B cell (primary cell): ENCODE data around the gene SMG9. TPM values are rescaled to one million over a fixed set of nuclear protein-coding genes. Genes with fewer than 3 reads are reported as not detected.

Experiments
- ATAC-seq: fragments of 200-7000 bp; cut with Tn5 transposase; one replicate; pipeline ENCODE4 v1.10.0; 2021; ENCODE audit warnings: low read depth, mild to moderate bottlenecking, moderate number of reproducible peaks, moderate library complexity
- CTCF ChIA-PET: fragments of 350-600 bp; sonication (Branson Sonifier 250); formaldehyde crosslinking; loops from one replicate; lab custom pipeline; 2021; ENCODE audit warnings: antibody characterized with exemption, inconsistent platforms; lab: Charles Lee
- POLR2A ChIA-PET: fragments of 350-600 bp; sonication (Branson Sonifier 250); formaldehyde crosslinking; loops from one replicate; lab custom pipeline; 2021; ENCODE audit warnings: antibody characterized with exemption; lab: Charles Lee
- DNase-seq: peaks from one replicate; pipeline ENCODE4 v3.0.0; 2013
- H2AFZ ChIP-seq: 2 replicates; pipeline ENCODE4 v1.6.1; 2012; ENCODE audit warnings: mild to moderate bottlenecking, low read depth, low read length; ENCODE audit not compliant: insufficient read depth, poor library complexity, severe bottlenecking
- H3K27ac ChIP-seq, 2 donors: 1 replicate in 1 of 2; 2 replicates in 1 of 2; pipeline ENCODE4 v1.5.1; 2012 to 2013; ENCODE audit warnings: low read length in 2 of 2, mild to moderate bottlenecking in 2 of 2, moderate library complexity in 1 of 2
- H3K27me3 ChIP-seq, 4 experiments: fragments of 200-600 bp in 1 of 4; sonication (generic) in 1 of 4; replicated peaks in 1 of 4; 1 replicate in 2 of 4; 2 replicates in 2 of 4; pipeline versions ENCODE4 v1.6.1 to v1.7.0; 2013 to 2016; ENCODE audit warnings: low read length in 3 of 4, mild to moderate bottlenecking in 2 of 4, mixed read lengths in 1 of 4, moderate library complexity in 1 of 4; ENCODE audit not compliant: insufficient read depth in 4 of 4, control insufficient read depth in 3 of 4; ENCODE audit errors: control extremely low read depth in 1 of 4
- H3K36me3 ChIP-seq, 2 experiments: replicated peaks in 1 of 2; 1 replicate in 1 of 2; 2 replicates in 1 of 2; pipeline versions ENCODE4 v1.6.1 to v1.7.1; 2013; ENCODE audit warnings: low read length in 1 of 2; ENCODE audit not compliant: insufficient read depth in 2 of 2, control insufficient read depth in 1 of 2; ENCODE audit errors: control extremely low read depth in 1 of 2, extremely low read depth in 1 of 2
- H3K4me1 ChIP-seq, 2 donors: fragments of 200-600 bp in 1 of 2; sonication (generic) in 1 of 2; 1 replicate in 1 of 2; 2 replicates in 1 of 2; pipeline versions ENCODE4 v1.5.1 to v1.6.1; 2013 to 2017; ENCODE audit warnings: low read length in 2 of 2; ENCODE audit not compliant: control insufficient read depth in 2 of 2, insufficient read depth in 2 of 2
- H3K4me2 ChIP-seq: replicated peaks from 2 replicates; pipeline ENCODE3; 2012; ENCODE audit warnings: mild to moderate bottlenecking, low read depth, low read length; ENCODE audit not compliant: poor library complexity, severe bottlenecking
- H3K4me3 ChIP-seq, 5 experiments: fragments of 200-600 bp in 1 of 5; sonication (generic) in 1 of 5; 1 replicate in 3 of 5; 2 replicates in 2 of 5; pipeline versions ENCODE4 v1.5.1 to v1.7.0; 2011 to 2016; ENCODE audit warnings: low read length in 4 of 5, mild to moderate bottlenecking in 4 of 5, low read depth in 2 of 5, control low read depth in 1 of 5, moderate library complexity in 1 of 5; ENCODE audit not compliant: insufficient read depth in 1 of 5; ENCODE audit errors: control extremely low read depth in 1 of 5, extremely low read depth in 1 of 5
- H3K79me2 ChIP-seq: fragments of 200-600 bp; sonication (generic); one replicate; pipeline ENCODE4 v1.6.0; 2016; ENCODE audit warnings: low read length; ENCODE audit not compliant: control insufficient read depth, insufficient read depth
- H3K9ac ChIP-seq: fragments of 200-600 bp; sonication (generic); 2 replicates; pipeline ENCODE4 v1.6.1; 2017; ENCODE audit warnings: mild to moderate bottlenecking, low read length, moderate library complexity
- H3K9me3 ChIP-seq, 3 donors: one replicate each; pipeline versions ENCODE4 v1.6.1 to v1.7.1; 2013; ENCODE audit warnings: low read length in 2 of 3; ENCODE audit not compliant: control insufficient read depth in 2 of 3, insufficient read depth in 1 of 3; ENCODE audit errors: control extremely low read depth in 1 of 3
- H4K20me1 ChIP-seq: 2 replicates; pipeline ENCODE4 v1.6.0; 2012; ENCODE audit warnings: mild to moderate bottlenecking, low read length; ENCODE audit not compliant: insufficient read depth, control insufficient read depth, poor library complexity, severe bottlenecking
- H3K27ac Mint-ChIP-seq: one replicate; pipeline ENCODE4 v1.8.0; 2021; ENCODE audit warnings: mixed read lengths
- H3K27me3 Mint-ChIP-seq: one replicate; pipeline ENCODE4 v1.8.0; 2021; ENCODE audit warnings: mixed read lengths
- H3K4me1 Mint-ChIP-seq: one replicate; pipeline ENCODE4 v1.8.0; 2021; ENCODE audit warnings: mixed read lengths
- H3K4me3 Mint-ChIP-seq: one replicate; pipeline ENCODE4 v1.8.0; 2021; ENCODE audit warnings: mixed read lengths
- H3K9me3 Mint-ChIP-seq: one replicate; pipeline ENCODE4 v1.8.0; 2022; ENCODE audit warnings: mixed read lengths; ENCODE audit not compliant: insufficient read depth
- CTCF ChIP-seq: fragments of 200-600 bp; IDR thresholded peaks from one replicate; pipeline ENCODE4 v1.8.0; 2022; ENCODE audit warnings: antibody characterized with exemption, mild to moderate bottlenecking
- EZH2 ChIP-seq: IDR thresholded peaks from 2 replicates; pipeline ENCODE4 v1.6.1; 2012; ENCODE audit warnings: borderline replicate concordance, low read depth, mild to moderate bottlenecking, moderate library complexity, low read length; ENCODE audit not compliant: insufficient read depth, poor library complexity, severe bottlenecking
- WGBS: methylation state at CpG from one replicate; pipeline ENCODE4 v1.1.5; 2013; ENCODE audit warnings: missing lambda C conversion rate; ENCODE audit not compliant: insufficient coverage; 5-methylcytosine and 5-hydroxymethylcytosine counted together
- intact Hi-C: fragments of 100-400 bp; cut with micrococcal nuclease; formaldehyde crosslinking; loops from one replicate; pipeline ENCODE4 v1.10.0; 2022
- polyA plus RNA-seq: library from polyadenylated mRNA; depleted of rRNA; stranded (reverse); fragments of >200 nt; gene quantifications from 2 replicates; pipeline ENCODE4 v1.2.3, GENCODE V29; 2012
- total RNA-seq, 2 donors: library from RNA; stranded (reverse); fragments of 120-200 nt in 1 of 2; gene quantifications; 1 replicate in 1 of 2; 2 replicates in 1 of 2; pipeline versions ENCODE4 v1.2.3 to v1.2.4, GENCODE V29; 2013 to 2022

Gene SMG9
- total and polyA plus RNA-seq, 2 donors (not counting 1 experiment from before 2014, with no cell fraction given) = 33.9 to 87.5 TPM

GRCh38 chr19:43690890-43691289 is 63.9 kb downstream of the SMG9 start:
- no peak overlapping the region for H3K4me2 ChIP-seq
- ATAC-seq (no peak), DNase-seq (no peak)
- CTCF ChIA-PET = no interaction called here
- no peak overlapping the region for H2AFZ ChIP-seq
- H3K27me3 ChIP-seq = peaks cover 0 to 4% (median 0%) of the 10 kb centered on the region in 4 experiments
- H3K27me3 Mint-ChIP-seq = peaks cover 11% of the 10 kb centered on the region
- no peak overlapping the region for H3K27ac ChIP-seq
- no peaks in the 10 kb centered on the region for H3K4me1 Mint-ChIP-seq
- no peaks in the 10 kb centered on the region for H3K4me1 ChIP-seq
- H3K4me3 ChIP-seq = no peak overlapping the region
- intact Hi-C loops = no loop called here
- peaks cover 4% of the 10 kb centered on the region for H3K9me3 Mint-ChIP-seq
- no peaks in the 10 kb centered on the region for H3K79me2 ChIP-seq
- H3K4me3 Mint-ChIP-seq = no peak overlapping the region
- no peak overlapping the region for H3K27ac Mint-ChIP-seq
- 100% methylated on average over 1 of the region's 3 CpGs for WGBS
- no peaks in the 10 kb centered on the region for H4K20me1 ChIP-seq
- no peaks in the 10 kb centered on the region for H3K36me3 ChIP-seq
- POLR2A ChIA-PET = no interaction called here
- peaks cover 2 to 21% (median 18%) of the 10 kb centered on the region in 3 donors for H3K9me3 ChIP-seq
- no peak for TF ChIP-seq EZH2
- TF ChIP-seq CTCF = no peak
- no peak overlapping the region for H3K9ac ChIP-seq

GRCh38 chr19:43690444-43690843 is 64.3 kb downstream of the SMG9 start:
- ChIA-PET CTCF (no interaction called here), POLR2A (no interaction called here)
- H3K27me3 ChIP-seq = peaks cover 0 to 4% (median 0%) of the 10 kb centered on the region in 4 experiments
- H3K4me1 Mint-ChIP-seq = no peaks in the 10 kb centered on the region
- TF ChIP-seq CTCF (no peak), EZH2 (no peak)
- no peaks in the 10 kb centered on the region for H4K20me1 ChIP-seq
- ATAC-seq (no peak), DNase-seq (no peak)
- H3K36me3 ChIP-seq = no peaks in the 10 kb centered on the region
- no peak overlapping the region for H3K27ac ChIP-seq
- WGBS = 65% methylated on average over 2 of the region's 3 CpGs
- H3K79me2 ChIP-seq = no peaks in the 10 kb centered on the region
- intact Hi-C loops = no loop called here
- H3K9me3 Mint-ChIP-seq = peaks cover 4% of the 10 kb centered on the region
- H3K4me3 Mint-ChIP-seq = no peak overlapping the region
- no peak overlapping the region for H3K4me2 ChIP-seq
- H3K27ac Mint-ChIP-seq = no peak overlapping the region
- H3K9ac ChIP-seq = no peak overlapping the region
- peaks cover 11% of the 10 kb centered on the region for H3K27me3 Mint-ChIP-seq
- H2AFZ ChIP-seq = no peak overlapping the region
- no peaks in the 10 kb centered on the region for H3K4me1 ChIP-seq
- H3K4me3 ChIP-seq = no peak overlapping the region
- H3K9me3 ChIP-seq = peaks cover 2 to 21% (median 15%) of the 10 kb centered on the region in 3 donors
